ENCODE data around the gene DRD2.

- TF ChIP-seq CTCF (IDR thresholded peaks at IDR 0.05; ENCODE audit: poor library complexity): no peak
- no peak for TF ChIP-seq EZH2phosphoT487 (IDR thresholded peaks at IDR 0.05; ENCODE audit: low read depth, severe bottlenecking, unreplicated experiment)
Observed at GRCh38 chr11:113518716-113519495, 43.7 kb upstream of the DRD2 start.
